Measurements from ENCODE around the gene OGFOD3. TPM values are rescaled to one million over a fixed set of nuclear protein-coding genes. Genes with fewer than 3 reads are reported as not detected.

Gene OGFOD3
- total RNA-seq, 4 donors from 2014 or later, result 15.0 to 44.4 (median 24.8) TPM

GRCh38 chr17:82390015-82390859, 28.1 kb downstream of the OGFOD3 start:
- H3K4me1 ChIP-seq, result peaks cover 0 to 5% of the 10 kb centered on the region in 2 donors
- intact Hi-C loops (cut with DNase I; ENCODE audit: low total_unique reads), result no loop called here
- no peaks in the 10 kb centered on the region for H3K27me3 ChIP-seq
- TF ChIP-seq, protein P1, sequence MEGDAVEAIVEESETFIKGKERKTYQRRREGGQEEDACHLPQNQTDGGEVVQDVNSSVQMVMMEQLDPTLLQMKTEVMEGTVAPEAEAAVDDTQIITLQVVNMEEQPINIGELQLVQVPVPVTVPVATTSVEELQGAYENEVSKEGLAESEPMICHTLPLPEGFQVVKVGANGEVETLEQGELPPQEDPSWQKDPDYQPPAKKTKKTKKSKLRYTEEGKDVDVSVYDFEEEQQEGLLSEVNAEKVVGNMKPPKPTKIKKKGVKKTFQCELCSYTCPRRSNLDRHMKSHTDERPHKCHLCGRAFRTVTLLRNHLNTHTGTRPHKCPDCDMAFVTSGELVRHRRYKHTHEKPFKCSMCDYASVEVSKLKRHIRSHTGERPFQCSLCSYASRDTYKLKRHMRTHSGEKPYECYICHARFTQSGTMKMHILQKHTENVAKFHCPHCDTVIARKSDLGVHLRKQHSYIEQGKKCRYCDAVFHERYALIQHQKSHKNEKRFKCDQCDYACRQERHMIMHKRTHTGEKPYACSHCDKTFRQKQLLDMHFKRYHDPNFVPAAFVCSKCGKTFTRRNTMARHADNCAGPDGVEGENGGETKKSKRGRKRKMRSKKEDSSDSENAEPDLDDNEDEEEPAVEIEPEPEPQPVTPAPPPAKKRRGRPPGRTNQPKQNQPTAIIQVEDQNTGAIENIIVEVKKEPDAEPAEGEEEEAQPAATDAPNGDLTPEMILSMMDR (IDR thresholded peaks at IDR 0.05), result no peak
- TF ChIP-seq POLR2A (IDR thresholded peaks at IDR 0.05), result no peak
- DNase-seq, result no peak
- no peaks in the 10 kb centered on the region for H3K36me3 ChIP-seq
- H3K27ac ChIP-seq, result no peak overlapping the region
- H3K9me3 ChIP-seq, result no peaks in the 10 kb centered on the region
- H3K4me3 ChIP-seq, result no peak overlapping the region

GRCh38 chr17:82389379-82389778, 29.0 kb downstream of the OGFOD3 start:
- Histone ChIP-seq H3K27me3 (no peaks in the 10 kb centered on the region), H3K4me3 (no peak overlapping the region), H3K9me3 (no peaks in the 10 kb centered on the region), H3K36me3 (no peaks in the 10 kb centered on the region), H3K27ac (no peak overlapping the region), H3K4me1 (peaks cover 0 to 5% of the 10 kb centered on the region in 2 donors)
- TF ChIP-seq, protein P1 (IDR thresholded peaks at IDR 0.05), result no peak
- TF ChIP-seq POLR2A (IDR thresholded peaks at IDR 0.05), result no peak
- intact Hi-C loops (cut with DNase I; ENCODE audit: low total_unique reads), result no loop called here
- no peak for DNase-seq

DNA sequence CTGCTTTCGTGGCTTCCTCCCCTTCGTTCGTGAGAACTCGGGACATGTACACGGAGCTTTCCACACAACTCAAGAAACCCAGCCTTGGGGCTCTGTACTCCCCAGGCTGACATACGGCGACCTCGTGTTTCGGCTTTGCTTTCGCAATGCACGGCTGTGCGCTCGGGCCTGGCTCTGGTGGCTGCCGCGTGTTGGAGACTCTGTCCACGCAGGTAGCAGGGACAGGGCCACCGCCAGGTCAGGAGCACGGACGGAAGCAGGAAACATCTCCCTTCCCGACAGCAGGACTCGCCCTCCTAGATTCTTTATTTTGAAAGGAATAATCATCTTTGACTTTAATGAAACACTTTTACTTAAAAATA, 29.5 kb downstream of the OGFOD3 start:
- DNase-seq, result no peak
- Histone ChIP-seq H3K9me3 (no peaks in the 10 kb centered on the region), H3K27ac (no peak overlapping the region), H3K36me3 (no peaks in the 10 kb centered on the region), H3K27me3 (no peaks in the 10 kb centered on the region), H3K4me1 (peaks cover 0 to 5% of the 10 kb centered on the region in 2 donors), H3K4me3 (no peak overlapping the region)
- intact Hi-C loops (cut with DNase I; ENCODE audit: low total_unique reads), result no loop called here
- TF ChIP-seq, protein P1 (IDR thresholded peaks at IDR 0.05), result no peak
- TF ChIP-seq POLR2A (IDR thresholded peaks at IDR 0.05), result no peak

DNA sequence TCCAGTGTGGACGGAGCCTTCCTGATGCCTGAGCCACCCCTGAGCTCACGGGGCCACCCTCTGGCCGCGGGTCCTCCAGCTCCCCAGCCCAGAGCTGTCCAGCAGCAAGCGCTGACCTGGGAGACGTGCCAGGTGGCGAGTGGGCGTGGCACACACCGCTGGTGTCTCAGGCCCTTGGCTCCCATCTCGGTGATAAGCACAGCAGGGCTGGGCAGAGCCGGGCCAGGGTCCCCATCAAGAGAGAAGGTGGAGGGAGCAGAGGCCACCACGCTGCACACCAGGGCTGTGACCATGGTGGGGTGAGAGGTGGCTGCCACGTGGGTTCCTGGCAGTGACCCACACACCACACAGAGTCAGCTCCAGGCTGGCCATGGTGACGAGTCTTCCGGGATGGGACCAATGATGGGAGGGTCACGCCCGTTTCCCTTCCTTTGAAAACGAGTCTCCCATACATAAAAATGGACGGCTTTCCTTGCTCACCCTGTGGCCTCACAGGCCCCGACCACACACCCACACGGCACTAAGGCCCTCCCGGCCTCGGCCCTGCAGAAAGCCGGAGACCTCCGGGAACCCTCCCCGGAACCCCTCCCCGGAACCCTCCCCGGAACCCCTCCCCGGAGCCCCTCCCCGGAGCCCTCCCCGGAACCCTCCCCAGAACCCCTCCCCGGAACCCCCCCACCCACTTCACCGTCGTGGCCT, 30.0 kb downstream of the OGFOD3 start:
- no peaks in the 10 kb centered on the region for H3K27me3 ChIP-seq
- TF ChIP-seq, protein P1 (IDR thresholded peaks at IDR 0.05), result no peak
- no peak for TF ChIP-seq POLR2A (IDR thresholded peaks at IDR 0.05)
- H3K9me3 ChIP-seq, result no peaks in the 10 kb centered on the region
- peaks cover 0 to 5% of the 10 kb centered on the region in 2 donors for H3K4me1 ChIP-seq
- intact Hi-C loops (cut with DNase I; ENCODE audit: low total_unique reads), result no loop called here
- no peak overlapping the region for H3K4me3 ChIP-seq
- no peak for DNase-seq
- no peak overlapping the region for H3K27ac ChIP-seq
- H3K36me3 ChIP-seq, result no peaks in the 10 kb centered on the region

DNA sequence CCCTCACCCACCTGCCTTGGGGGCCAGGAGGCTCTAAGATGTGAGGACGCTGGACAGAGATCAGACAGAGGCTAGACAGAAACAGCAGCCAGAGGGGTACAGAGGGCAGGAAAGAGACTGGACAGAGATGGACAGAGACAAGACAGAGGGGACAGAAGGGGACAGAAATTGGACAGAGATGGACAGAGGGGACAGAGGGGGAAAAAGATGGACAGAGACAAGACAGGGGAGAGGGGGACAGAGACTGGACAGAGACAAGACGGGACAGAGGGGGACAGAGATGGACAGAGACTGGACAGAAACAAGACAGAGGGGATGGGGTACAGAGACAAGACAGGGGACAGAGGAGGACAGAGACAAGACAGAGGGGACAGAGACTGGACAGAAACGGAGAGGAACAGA, 30.7 kb downstream of the OGFOD3 start:
- Histone ChIP-seq H3K27me3 (no peaks in the 10 kb centered on the region), H3K4me1 (peaks cover 0 to 5% of the 10 kb centered on the region in 2 donors), H3K9me3 (no peaks in the 10 kb centered on the region), H3K4me3 (no peak overlapping the region), H3K27ac (no peak overlapping the region), H3K36me3 (no peaks in the 10 kb centered on the region)
- no peak for DNase-seq
- intact Hi-C loops (cut with DNase I; ENCODE audit: low total_unique reads), result no loop called here
- TF ChIP-seq, protein P1 (IDR thresholded peaks at IDR 0.05), result no peak
- TF ChIP-seq POLR2A (IDR thresholded peaks at IDR 0.05), result no peak
